SK-N-MC (cell line): ENCODE data around the gene DZIP1.

Source experiments
- EZH2 ChIP-seq: fragments of 200-600 bp; sonication (generic); IDR thresholded peaks from one replicate; pipeline ENCODE4 v1.6.1; 2017; ENCODE audit warnings: antibody characterized with exemption
- POLR2AphosphoS5 ChIP-seq: IDR thresholded peaks from 2 replicates; pipeline ENCODE4 v1.6.1; 2012; ENCODE audit warnings: mild to moderate bottlenecking, low read depth, low read length, borderline replicate concordance

GRCh38 chr13:95607366-95607765 lies 37.1 kb downstream of the DZIP1 start:
- no peak for TF ChIP-seq EZH2
- no peak for TF ChIP-seq POLR2AphosphoS5
